ENCODE measurements around the gene LEPROT. TPM values are rescaled to one million over a fixed set of nuclear protein-coding genes. Genes with fewer than 3 reads are reported as not detected.

The LEPROT gene
- total and polyA plus RNA-seq, 10 of the 15 experiments (the other 5 are each of a cell fraction or from before 2014, with no cell fraction given), result 14.9 to 38.1 (median 17.4) TPM

- ChIA-PET POLR2A (no interaction called here), RAD21 (ENCODE audit: unreplicated experiment) (no interaction called here), CTCF (interaction anchor here (1.2 to 4.5 kb wide), 2 partner anchors 9 to 10 kb away, joined by 3 to 18 read pairs; no protein-coding TSS in a partner anchor), SMC1A (ENCODE audit: uncharacterized antibody, unreplicated experiment) (interaction anchor here (0.9 to 1.8 kb wide), 3 partner anchors 10 to 11 kb away, joined by 3 to 8 read pairs (median 3); no protein-coding TSS in a partner anchor)
- no peak for ATAC-seq
- Histone ChIP-seq H3K36me3 (ENCODE audit: control insufficient read depth in 2 of 2, insufficient read depth in 2 of 2, low read length in 1 of 2) (no peaks in the 10 kb centered on the region), H4K20me1 (ENCODE audit: control insufficient read depth, insufficient read depth) (no peaks in the 10 kb centered on the region), H3K9me3 (replicated peaks; ENCODE audit: control insufficient read depth, insufficient read depth, low read length) (no peaks in the 10 kb centered on the region), H3K4me3 (no peak overlapping the region), H3K79me2 (ENCODE audit: control insufficient read depth, insufficient read depth, low read length) (no peaks in the 10 kb centered on the region), H3K27ac (ENCODE audit: control insufficient read depth, insufficient read depth) (no peak overlapping the region), H3K27me3 (replicated peaks in 1 of 2; ENCODE audit: control insufficient read depth in 2 of 2, insufficient read depth in 2 of 2, low read length in 1 of 2) (no peaks in the 10 kb centered on the region), H2AFZ (ENCODE audit: control insufficient read depth, low read depth, low read length) (no peak overlapping the region), H3K9ac (ENCODE audit: control insufficient read depth, insufficient read depth, low read length) (no peak overlapping the region), H3K4me1 (ENCODE audit: control insufficient read depth, insufficient read depth, low read length) (no peaks in the 10 kb centered on the region), H3K4me2 (ENCODE audit: control insufficient read depth, insufficient read depth) (no peak overlapping the region)
- no TSS peak for BruUV-seq (replicated peaks)
- in situ Hi-C loops (cut with MboI) (no loop called here), intact Hi-C loops (cut with micrococcal nuclease; ENCODE audit: unreplicated experiment) (no loop called here)
- no peak for DNase-seq (ENCODE audit: low read depth, low spot score)
- FAIRE-seq, result no peak
- 55% methylated on average over 4 of the region's 4 CpGs for WGBS (ENCODE audit: insufficient coverage, insufficient replicate concordance, low lambda C conversion rate, missing lambda C conversion rate)
- TF ChIP-seq, protein P1, sequence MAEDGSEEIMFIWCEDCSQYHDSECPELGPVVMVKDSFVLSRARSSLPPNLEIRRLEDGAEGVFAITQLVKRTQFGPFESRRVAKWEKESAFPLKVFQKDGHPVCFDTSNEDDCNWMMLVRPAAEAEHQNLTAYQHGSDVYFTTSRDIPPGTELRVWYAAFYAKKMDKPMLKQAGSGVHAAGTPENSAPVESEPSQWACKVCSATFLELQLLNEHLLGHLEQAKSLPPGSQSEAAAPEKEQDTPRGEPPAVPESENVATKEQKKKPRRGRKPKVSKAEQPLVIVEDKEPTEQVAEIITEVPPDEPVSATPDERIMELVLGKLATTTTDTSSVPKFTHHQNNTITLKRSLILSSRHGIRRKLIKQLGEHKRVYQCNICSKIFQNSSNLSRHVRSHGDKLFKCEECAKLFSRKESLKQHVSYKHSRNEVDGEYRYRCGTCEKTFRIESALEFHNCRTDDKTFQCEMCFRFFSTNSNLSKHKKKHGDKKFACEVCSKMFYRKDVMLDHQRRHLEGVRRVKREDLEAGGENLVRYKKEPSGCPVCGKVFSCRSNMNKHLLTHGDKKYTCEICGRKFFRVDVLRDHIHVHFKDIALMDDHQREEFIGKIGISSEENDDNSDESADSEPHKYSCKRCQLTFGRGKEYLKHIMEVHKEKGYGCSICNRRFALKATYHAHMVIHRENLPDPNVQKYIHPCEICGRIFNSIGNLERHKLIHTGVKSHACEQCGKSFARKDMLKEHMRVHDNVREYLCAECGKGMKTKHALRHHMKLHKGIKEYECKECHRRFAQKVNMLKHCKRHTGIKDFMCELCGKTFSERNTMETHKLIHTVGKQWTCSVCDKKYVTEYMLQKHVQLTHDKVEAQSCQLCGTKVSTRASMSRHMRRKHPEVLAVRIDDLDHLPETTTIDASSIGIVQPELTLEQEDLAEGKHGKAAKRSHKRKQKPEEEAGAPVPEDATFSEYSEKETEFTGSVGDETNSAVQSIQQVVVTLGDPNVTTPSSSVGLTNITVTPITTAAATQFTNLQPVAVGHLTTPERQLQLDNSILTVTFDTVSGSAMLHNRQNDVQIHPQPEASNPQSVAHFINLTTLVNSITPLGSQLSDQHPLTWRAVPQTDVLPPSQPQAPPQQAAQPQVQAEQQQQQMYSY (CRISPR knock-in tag; IDR thresholded peaks at IDR 0.05), result no peak
- TF ChIP-seq, protein P2, sequence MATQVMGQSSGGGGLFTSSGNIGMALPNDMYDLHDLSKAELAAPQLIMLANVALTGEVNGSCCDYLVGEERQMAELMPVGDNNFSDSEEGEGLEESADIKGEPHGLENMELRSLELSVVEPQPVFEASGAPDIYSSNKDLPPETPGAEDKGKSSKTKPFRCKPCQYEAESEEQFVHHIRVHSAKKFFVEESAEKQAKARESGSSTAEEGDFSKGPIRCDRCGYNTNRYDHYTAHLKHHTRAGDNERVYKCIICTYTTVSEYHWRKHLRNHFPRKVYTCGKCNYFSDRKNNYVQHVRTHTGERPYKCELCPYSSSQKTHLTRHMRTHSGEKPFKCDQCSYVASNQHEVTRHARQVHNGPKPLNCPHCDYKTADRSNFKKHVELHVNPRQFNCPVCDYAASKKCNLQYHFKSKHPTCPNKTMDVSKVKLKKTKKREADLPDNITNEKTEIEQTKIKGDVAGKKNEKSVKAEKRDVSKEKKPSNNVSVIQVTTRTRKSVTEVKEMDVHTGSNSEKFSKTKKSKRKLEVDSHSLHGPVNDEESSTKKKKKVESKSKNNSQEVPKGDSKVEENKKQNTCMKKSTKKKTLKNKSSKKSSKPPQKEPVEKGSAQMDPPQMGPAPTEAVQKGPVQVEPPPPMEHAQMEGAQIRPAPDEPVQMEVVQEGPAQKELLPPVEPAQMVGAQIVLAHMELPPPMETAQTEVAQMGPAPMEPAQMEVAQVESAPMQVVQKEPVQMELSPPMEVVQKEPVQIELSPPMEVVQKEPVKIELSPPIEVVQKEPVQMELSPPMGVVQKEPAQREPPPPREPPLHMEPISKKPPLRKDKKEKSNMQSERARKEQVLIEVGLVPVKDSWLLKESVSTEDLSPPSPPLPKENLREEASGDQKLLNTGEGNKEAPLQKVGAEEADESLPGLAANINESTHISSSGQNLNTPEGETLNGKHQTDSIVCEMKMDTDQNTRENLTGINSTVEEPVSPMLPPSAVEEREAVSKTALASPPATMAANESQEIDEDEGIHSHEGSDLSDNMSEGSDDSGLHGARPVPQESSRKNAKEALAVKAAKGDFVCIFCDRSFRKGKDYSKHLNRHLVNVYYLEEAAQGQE (IDR thresholded peaks at IDR 0.05; ENCODE audit: low read depth, low read length), result no peak
- no peak for TF ChIP-seq ZNF622 (IDR thresholded peaks at IDR 0.05)
- TF ChIP-seq YBX1 (IDR thresholded peaks at IDR 0.05), result no peak
- no peak for TF ChIP-seq EP300 (IDR thresholded peaks at IDR 0.05; ENCODE audit: borderline replicate concordance in 1 of 2, control insufficient read depth in 1 of 2, low read depth in 2 of 2, low read length in 2 of 2)
- TF ChIP-seq BMI1 (IDR thresholded peaks at IDR 0.05; ENCODE audit: borderline replicate concordance), result no peak
- no peak for TF ChIP-seq ZNF592 (IDR thresholded peaks at IDR 0.05)
- no peak for TF ChIP-seq FOXK2 (IDR thresholded peaks at IDR 0.05)
- no peak for TF ChIP-seq SREBF1 (IDR thresholded peaks at IDR 0.05; ENCODE audit: low read length)
- TF ChIP-seq TAF1 (IDR thresholded peaks at IDR 0.05; ENCODE audit: borderline replicate concordance, low read depth, low read length), result no peak
- TF ChIP-seq NR2C1 (IDR thresholded peaks at IDR 0.05), result no peak
- no peak for TF ChIP-seq ZZZ3 (IDR thresholded peaks at IDR 0.05; ENCODE audit: control insufficient read depth, insufficient read length, low read depth)
Observed at GRCh38 chr1:65469126-65469888, 48.8 kb downstream of the LEPROT start.
